Stimulated activated CD4-positive, alpha-beta T cell treated with anti-CD3 and anti-CD28 coated beads, Interleukin-2, amount 100 ng/mL, for 24 hours (primary cell): ENCODE results near the gene ISLR.

ENCODE experiments used
- DNase-seq, 2 donors: peaks; one replicate each; pipeline ENCODE4 v3.0.0-alpha.2; 2020

ISLR gene

GRCh38 chr15:74194572-74195559 is 21.4 kb downstream of the ISLR start:
- no peak for DNase-seq

- DNase-seq = no peak
Measured at GRCh38 chr15:74196175-74196574, 22.7 kb downstream of the ISLR start.

GRCh38 chr15:74197176-74197965 is 23.9 kb downstream of the ISLR start:
- DNase-seq = no peak

GRCh38 chr15:74199297-74199652 is 25.8 kb downstream of the ISLR start:
- no peak for DNase-seq

- DNase-seq = no peak
Measured at GRCh38 chr15:74200412-74200815, 26.9 kb downstream of the ISLR start.

GRCh38 chr15:74200871-74201419 is 27.4 kb downstream of the ISLR start:
- DNase-seq = no peak

- no peak for DNase-seq
Measured at GRCh38 chr15:74201710-74202420, 28.4 kb downstream of the ISLR start.

- DNase-seq = peak in 1 of 2 donors; percentile 9
Measured at GRCh38 chr15:74202452-74203401, 29.2 kb downstream of the ISLR start, which contains the start of gene STRA6. TSS of gene STRA6 (minus strand) at chr15:74202787. CDS start at chr15:74202267, 520 bp downstream.

- DNase-seq = no peak
Measured at GRCh38 chr15:74203914-74204431, 30.5 kb downstream of the ISLR start.

GRCh38 chr15:74205582-74205947 is 32.1 kb downstream of the ISLR start:
- DNase-seq = no peak

- DNase-seq = no peak
Measured at GRCh38 chr15:74206801-74207281, 33.3 kb downstream of the ISLR start.

GRCh38 chr15:74207652-74208440 is 34.3 kb downstream of the ISLR start:
- no peak for DNase-seq

GRCh38 chr15:74208496-74208895 is 35.0 kb downstream of the ISLR start:
- no peak for DNase-seq

GRCh38 chr15:74208901-74209559 is 35.5 kb downstream of the ISLR start:
- DNase-seq = no peak

GRCh38 chr15:74209560-74209958 is 36.0 kb downstream of the ISLR start:
- no peak for DNase-seq

- no peak for DNase-seq
Measured at GRCh38 chr15:74209997-74210671, 36.6 kb downstream of the ISLR start.

- no peak for DNase-seq
Measured at GRCh38 chr15:74210729-74211128, 37.2 kb downstream of the ISLR start.

- DNase-seq = no peak
Measured at GRCh38 chr15:74211656-74212055, 38.1 kb downstream of the ISLR start.

GRCh38 chr15:74212494-74212893 is 39.0 kb downstream of the ISLR start:
- DNase-seq = no peak
